Activated naive CD8-positive, alpha-beta T cell treated with anti-CD3 and anti-CD28 coated beads, Interleukin-2, amount 50 U/mL, for 24 hours (primary cell): ENCODE measurements around the gene CUTC.

Source experiments
- ATAC-seq: fragments of 150-1000 bp; cut with Tn5 transposase; one replicate; pipeline ENCODE4 v1.10.0; 2021
- DNase-seq: peaks from one replicate; pipeline ENCODE4 v3.0.0; 2021
- H3K27ac Mint-ChIP-seq: one replicate; pipeline ENCODE4 v1.8.0; 2021; ENCODE audit warnings: mild to moderate bottlenecking, mixed read lengths
- H3K27me3 Mint-ChIP-seq: one replicate; pipeline ENCODE4 v1.8.0; 2021; ENCODE audit warnings: mixed read lengths
- H3K36me3 Mint-ChIP-seq: one replicate; pipeline ENCODE4 v1.8.0; 2021; ENCODE audit warnings: low read depth, mixed read lengths
- H3K4me1 Mint-ChIP-seq: one replicate; pipeline ENCODE4 v1.8.0; 2021; ENCODE audit warnings: mixed read lengths
- H3K4me3 Mint-ChIP-seq: one replicate; pipeline ENCODE4 v1.8.0; 2021; ENCODE audit warnings: mild to moderate bottlenecking, moderate library complexity, mixed read lengths
- H3K9me3 Mint-ChIP-seq: one replicate; pipeline ENCODE4 v1.8.0; 2021; ENCODE audit warnings: mixed read lengths

Gene CUTC

DNA sequence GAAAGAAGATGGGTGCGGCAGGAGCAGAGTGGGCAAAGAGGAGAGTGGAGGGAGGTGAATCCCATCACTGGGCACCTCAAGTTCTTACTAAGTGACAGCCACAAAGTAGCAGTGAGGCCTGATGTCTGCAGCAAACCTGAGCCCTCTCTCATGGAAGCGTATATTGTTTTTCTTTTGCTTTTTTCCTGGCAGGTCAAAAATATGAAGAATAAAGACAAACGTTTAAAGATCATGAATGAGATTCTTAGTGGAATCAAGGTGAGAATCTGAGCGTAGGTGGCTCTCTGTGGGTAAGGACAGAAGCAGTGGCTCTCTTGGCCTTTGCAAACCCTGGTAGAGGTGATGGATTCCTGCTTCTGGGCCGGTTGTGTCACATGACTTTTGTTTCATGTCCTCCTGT lies 73.2 kb downstream of the CUTC start:
- H3K4me3 Mint-ChIP-seq: no peak overlapping the region
- no peak for ATAC-seq
- no peak for DNase-seq
- H3K27ac Mint-ChIP-seq: no peak overlapping the region
- H3K27me3 Mint-ChIP-seq: no peaks in the 10 kb centered on the region
- no peaks in the 10 kb centered on the region for H3K36me3 Mint-ChIP-seq
- no peaks in the 10 kb centered on the region for H3K4me1 Mint-ChIP-seq
- no peaks in the 10 kb centered on the region for H3K9me3 Mint-ChIP-seq
